ENCODE results near the gene GLRA1. TPM values are rescaled to one million over a fixed set of nuclear protein-coding genes. Genes with fewer than 3 reads are reported as not detected.

GLRA1 gene
- total RNA-seq, 4 donors from 2014 or later, result not detected

GRCh38 chr5:151921916-151922315, 2.7 kb downstream of the GLRA1 start:
- no peaks in the 10 kb centered on the region for H3K4me1 ChIP-seq
- no peaks in the 10 kb centered on the region for H3K36me3 ChIP-seq
- peaks cover 25% of the 10 kb centered on the region for H3K27me3 ChIP-seq
- WGBS, result 70% methylated on average over 4 of the region's 4 CpGs
- no peaks in the 10 kb centered on the region for H3K9me3 ChIP-seq
- H3K4me3 ChIP-seq, result no peak overlapping the region
- TF ChIP-seq EP300 (IDR thresholded peaks at IDR 0.05) (no peak), CTCF (IDR thresholded peaks at IDR 0.05) (no peak), POLR2A (IDR thresholded peaks at IDR 0.05) (no peak), POLR2AphosphoS5 (IDR thresholded peaks at IDR 0.05) (no peak)
- no peak for DNase-seq (ENCODE audit: low spot score in 2 of 2)
- H3K27ac ChIP-seq, result no peak overlapping the region

GRCh38 chr5:151917904-151918303, 6.7 kb downstream of the GLRA1 start:
- TF ChIP-seq POLR2AphosphoS5 (IDR thresholded peaks at IDR 0.05) (no peak), CTCF (IDR thresholded peaks at IDR 0.05) (no peak), POLR2A (IDR thresholded peaks at IDR 0.05) (no peak), EP300 (IDR thresholded peaks at IDR 0.05) (no peak)
- H3K4me3 ChIP-seq, result no peak overlapping the region
- no peaks in the 10 kb centered on the region for H3K4me1 ChIP-seq
- 35% methylated on average over 2 of the region's 2 CpGs for WGBS
- no peaks in the 10 kb centered on the region for H3K27me3 ChIP-seq
- H3K36me3 ChIP-seq, result no peaks in the 10 kb centered on the region
- H3K27ac ChIP-seq, result no peak overlapping the region
- DNase-seq (ENCODE audit: low spot score in 2 of 2), result no peak
- H3K9me3 ChIP-seq, result no peaks in the 10 kb centered on the region

GRCh38 chr5:151913425-151913824, 11.2 kb downstream of the GLRA1 start:
- H3K9me3 ChIP-seq, result no peaks in the 10 kb centered on the region
- no peaks in the 10 kb centered on the region for H3K36me3 ChIP-seq
- no peak overlapping the region for H3K27ac ChIP-seq
- H3K27me3 ChIP-seq, result no peaks in the 10 kb centered on the region
- no peak for TF ChIP-seq POLR2AphosphoS5 (IDR thresholded peaks at IDR 0.05)
- no peak for TF ChIP-seq POLR2A (IDR thresholded peaks at IDR 0.05)
- no peak for TF ChIP-seq CTCF (IDR thresholded peaks at IDR 0.05)
- no peak for TF ChIP-seq EP300 (IDR thresholded peaks at IDR 0.05)
- no peak overlapping the region for H3K4me3 ChIP-seq
- WGBS, result 88% methylated on average over 2 of the region's 2 CpGs
- no peak for DNase-seq (ENCODE audit: low spot score in 2 of 2)
- H3K4me1 ChIP-seq, result no peaks in the 10 kb centered on the region

GRCh38 chr5:151912360-151912759, 12.3 kb downstream of the GLRA1 start:
- Histone ChIP-seq H3K4me3 (no peak overlapping the region), H3K36me3 (no peaks in the 10 kb centered on the region), H3K4me1 (no peaks in the 10 kb centered on the region), H3K27me3 (no peaks in the 10 kb centered on the region), H3K27ac (no peak overlapping the region), H3K9me3 (no peaks in the 10 kb centered on the region)
- no peak for TF ChIP-seq EP300 (IDR thresholded peaks at IDR 0.05)
- TF ChIP-seq POLR2AphosphoS5 (IDR thresholded peaks at IDR 0.05), result no peak
- no peak for TF ChIP-seq POLR2A (IDR thresholded peaks at IDR 0.05)
- no peak for TF ChIP-seq CTCF (IDR thresholded peaks at IDR 0.05)
- WGBS, result 73% methylated on average over 3 of the region's 3 CpGs
- no peak for DNase-seq (ENCODE audit: low spot score in 2 of 2)

- no peak overlapping the region for H3K4me3 ChIP-seq
- H3K9me3 ChIP-seq, result no peaks in the 10 kb centered on the region
- no peak overlapping the region for H3K27ac ChIP-seq
- TF ChIP-seq POLR2A (IDR thresholded peaks at IDR 0.05), result no peak
- no peak for TF ChIP-seq CTCF (IDR thresholded peaks at IDR 0.05)
- no peak for TF ChIP-seq EP300 (IDR thresholded peaks at IDR 0.05)
- TF ChIP-seq POLR2AphosphoS5 (IDR thresholded peaks at IDR 0.05), result no peak
- no peaks in the 10 kb centered on the region for H3K36me3 ChIP-seq
- no peak for DNase-seq (ENCODE audit: low spot score in 2 of 2)
- H3K27me3 ChIP-seq, result no peaks in the 10 kb centered on the region
- H3K4me1 ChIP-seq, result no peaks in the 10 kb centered on the region
These were observed 13.6 kb downstream of the GLRA1 start for GRCh38 chr5:151911011-151911410.
